Stimulated activated naive CD8-positive, alpha-beta T cell treated with anti-CD3 and anti-CD28 coated beads, Interleukin-15, amount 100 ng/mL, for 72 hours (primary cell): ENCODE measurements around the gene TOMM6.

ENCODE experiments used
- ATAC-seq: fragments of 150-1000 bp; cut with Tn5 transposase; 2 replicates; pipeline ENCODE4 v1.10.0; 2021; ENCODE audit warnings: mild to moderate bottlenecking, moderate library complexity
- DNase-seq, 2 donors: peaks; one replicate each; pipeline ENCODE4 v3.0.0; 2021 to 2022
- H3K27ac Mint-ChIP-seq, 2 donors: one replicate each; pipeline ENCODE4 v1.8.0; 2022; ENCODE audit warnings: mild to moderate bottlenecking in 2 of 2, mixed read lengths in 2 of 2, moderate library complexity in 2 of 2
- H3K27me3 Mint-ChIP-seq: one replicate; pipeline ENCODE4 v1.8.0; 2022; ENCODE audit warnings: mixed read lengths
- H3K4me1 Mint-ChIP-seq: one replicate; pipeline ENCODE4 v1.8.0; 2022; ENCODE audit warnings: mild to moderate bottlenecking, mixed read lengths
- H3K4me3 Mint-ChIP-seq, 2 donors: one replicate each; pipeline ENCODE4 v1.8.0; 2022; ENCODE audit warnings: mild to moderate bottlenecking in 2 of 2, mixed read lengths in 2 of 2, moderate library complexity in 1 of 2
- H3K9me3 Mint-ChIP-seq, 2 donors: one replicate each; pipeline ENCODE4 v1.8.0; 2022; ENCODE audit warnings: mixed read lengths in 2 of 2

Gene TOMM6

DNA sequence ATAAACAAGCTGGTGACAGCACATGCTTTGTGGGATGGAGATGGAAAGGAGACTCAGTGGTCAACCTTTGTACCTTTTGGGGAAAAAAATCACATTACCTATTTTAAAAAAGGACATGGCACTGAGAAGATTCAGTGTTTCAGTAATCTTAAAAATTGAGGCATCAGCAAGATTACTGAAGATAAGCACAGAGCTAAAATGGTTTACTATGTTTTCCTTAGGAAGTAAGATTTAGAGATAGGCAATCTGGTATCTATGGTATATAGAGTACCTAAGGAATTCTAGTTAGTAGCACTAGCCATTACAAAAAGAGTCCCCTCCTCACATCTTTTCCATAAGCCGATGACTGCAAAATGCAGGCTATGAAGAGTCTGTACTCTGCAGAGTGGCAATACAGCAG lies 35.7 kb downstream of the TOMM6 start:
- no peaks in the 10 kb centered on the region for H3K27me3 Mint-ChIP-seq
- no peak for ATAC-seq

DNA sequence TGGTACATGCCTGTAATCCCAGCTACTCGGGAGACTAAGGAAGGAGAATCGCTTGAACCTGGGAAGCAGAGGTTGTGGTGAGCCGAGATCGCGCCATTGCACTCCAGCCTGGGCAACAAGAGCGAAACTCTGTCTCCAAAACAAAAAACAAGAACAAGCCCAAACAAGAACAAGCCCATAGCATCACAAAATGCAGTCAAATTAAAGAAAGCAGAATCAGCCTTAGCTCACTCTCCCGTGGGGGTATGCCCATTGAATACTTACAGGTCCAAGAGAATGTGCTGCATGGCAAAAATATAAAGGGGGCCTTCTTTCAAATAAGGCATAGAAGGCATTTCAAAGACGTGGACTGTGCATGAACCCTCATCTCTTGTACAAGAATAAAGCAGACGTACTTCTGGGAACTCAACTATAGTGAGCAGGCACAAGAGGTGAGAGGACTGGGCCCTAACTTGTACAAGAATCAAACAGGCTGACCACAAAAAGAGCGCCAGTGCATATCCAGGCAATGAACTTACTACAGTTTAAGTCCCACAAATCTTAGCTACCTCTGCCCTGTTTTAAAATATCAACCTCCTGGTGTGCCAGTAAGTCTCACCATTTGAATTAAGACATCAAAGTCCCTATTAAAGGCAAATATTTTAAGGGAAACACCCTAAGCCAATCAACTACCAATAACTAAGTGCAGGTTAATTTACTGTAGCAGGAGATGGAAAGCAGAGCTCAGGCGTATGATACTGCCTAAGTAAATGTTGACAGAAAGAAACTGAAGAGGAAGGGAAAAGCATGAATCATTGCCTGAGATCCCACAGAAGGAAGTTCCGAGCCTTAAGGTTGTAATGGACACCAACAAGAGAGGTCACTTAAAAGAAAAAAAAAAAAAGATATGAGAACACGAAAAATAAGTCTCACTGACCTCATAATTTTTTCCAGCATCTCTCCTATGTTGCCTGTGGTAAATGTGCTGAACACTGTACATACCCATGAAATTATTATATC lies 37.4 kb downstream of the TOMM6 start:
- Mint-ChIP-seq H3K4me3 (no peak overlapping the region), H3K4me1 (no peaks in the 10 kb centered on the region), H3K27ac (no peak overlapping the region)

More for the DNA sequence above, 35.7 kb downstream of the TOMM6 start:
- H3K27ac Mint-ChIP-seq = no peak overlapping the region
- no peak for DNase-seq
- no peaks in the 10 kb centered on the region for H3K4me1 Mint-ChIP-seq
- H3K4me3 Mint-ChIP-seq = no peak overlapping the region
- no peaks in the 10 kb centered on the region for H3K9me3 Mint-ChIP-seq

GRCh38 chr6:41826343-41827022 lies 39.0 kb downstream of the TOMM6 start:
- no peaks in the 10 kb centered on the region for H3K4me1 Mint-ChIP-seq
- no peak overlapping the region for H3K27ac Mint-ChIP-seq
- no peaks in the 10 kb centered on the region for H3K27me3 Mint-ChIP-seq
- no peak overlapping the region for H3K4me3 Mint-ChIP-seq
- DNase-seq = no peak
- ATAC-seq = no peak
- H3K9me3 Mint-ChIP-seq = no peaks in the 10 kb centered on the region

More for the DNA sequence above, 37.4 kb downstream of the TOMM6 start:
- DNase-seq (no peak), ATAC-seq (no peak)
- Mint-ChIP-seq H3K27me3 (no peaks in the 10 kb centered on the region), H3K9me3 (no peaks in the 10 kb centered on the region)

GRCh38 chr6:41832263-41832662 lies 44.8 kb downstream of the TOMM6 start:
- no peak for ATAC-seq
- Mint-ChIP-seq H3K4me3 (no peak overlapping the region), H3K27me3 (no peaks in the 10 kb centered on the region), H3K27ac (no peak overlapping the region), H3K4me1 (peaks cover 10% of the 10 kb centered on the region), H3K9me3 (no peaks in the 10 kb centered on the region)
- no peak for DNase-seq

DNA sequence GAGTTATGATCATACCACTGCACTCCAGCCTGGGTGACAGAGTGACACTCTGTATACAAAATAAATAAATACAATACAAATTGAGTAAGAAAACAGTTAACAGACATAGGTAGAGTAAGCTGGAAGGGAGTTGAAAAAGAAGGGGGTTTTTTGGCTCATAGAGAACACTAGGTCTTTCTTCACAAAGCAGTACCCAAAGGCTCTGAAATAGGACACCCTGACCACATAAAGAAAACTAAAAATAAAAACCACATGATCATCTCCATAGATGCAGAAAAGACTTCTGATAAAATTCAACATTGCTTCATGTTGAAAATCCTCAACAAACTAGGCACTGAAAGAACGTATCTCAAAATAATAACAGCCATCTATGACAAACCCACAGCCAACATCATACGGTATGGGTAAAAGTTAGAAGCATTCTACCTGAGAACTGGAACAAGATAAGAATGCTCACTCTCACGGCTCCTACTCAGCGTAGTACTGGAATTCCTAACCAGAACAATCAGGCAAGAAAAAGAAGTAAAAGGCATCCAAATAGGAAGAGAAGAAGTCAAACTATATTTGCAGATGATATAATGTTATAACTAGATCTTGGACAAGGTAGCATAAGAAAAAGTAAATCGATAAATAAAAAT lies 48.6 kb downstream of the TOMM6 start:
- DNase-seq = no peak
- no peak overlapping the region for H3K4me3 Mint-ChIP-seq
- no peaks in the 10 kb centered on the region for H3K27me3 Mint-ChIP-seq
- H3K27ac Mint-ChIP-seq = no peak overlapping the region
- no peak for ATAC-seq
- peaks cover 10% of the 10 kb centered on the region for H3K4me1 Mint-ChIP-seq
- H3K9me3 Mint-ChIP-seq = no peaks in the 10 kb centered on the region

DNA sequence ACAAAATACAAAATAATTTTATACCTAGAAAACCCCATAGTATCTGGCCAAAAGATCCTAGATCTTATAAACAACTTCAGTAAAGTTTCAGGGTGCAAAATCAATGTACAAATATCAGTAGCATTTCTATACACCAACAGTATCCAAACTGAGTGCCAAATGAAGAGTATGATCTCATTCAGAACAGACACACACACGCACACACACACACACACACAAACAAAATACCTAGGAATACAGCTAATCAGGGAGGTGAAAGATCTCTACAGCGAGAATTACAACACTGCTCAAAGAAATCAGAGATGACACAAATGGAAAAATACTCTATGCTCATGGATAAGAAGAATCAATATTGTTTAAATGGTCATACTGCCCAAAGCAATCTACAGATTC lies 49.2 kb downstream of the TOMM6 start:
- Mint-ChIP-seq H3K27me3 (no peaks in the 10 kb centered on the region), H3K27ac (no peak overlapping the region), H3K9me3 (no peaks in the 10 kb centered on the region), H3K4me3 (no peak overlapping the region), H3K4me1 (peaks cover 10% of the 10 kb centered on the region)
- DNase-seq (no peak), ATAC-seq (no peak)
